HG02885 (cell line): ENCODE measurements around the gene GPATCH1.
A peak's percentile ranks its signal among the peaks of the same experiment; 100 is the strongest.
"Not testable (repeated sequence)": the region's sequence is repeated elsewhere in the genome, so short reads cannot be mapped to it uniquely, and the experiment has no call there.

Experiments
- ATAC-seq: cut with Tn5 transposase; IDR thresholded peaks from one replicate; pipeline ENCODE4 v1.9.1; 2021; ENCODE audit warnings: mild to moderate bottlenecking; ENCODE audit not compliant: unreplicated experiment, poor library complexity

Gene GPATCH1

DNA sequence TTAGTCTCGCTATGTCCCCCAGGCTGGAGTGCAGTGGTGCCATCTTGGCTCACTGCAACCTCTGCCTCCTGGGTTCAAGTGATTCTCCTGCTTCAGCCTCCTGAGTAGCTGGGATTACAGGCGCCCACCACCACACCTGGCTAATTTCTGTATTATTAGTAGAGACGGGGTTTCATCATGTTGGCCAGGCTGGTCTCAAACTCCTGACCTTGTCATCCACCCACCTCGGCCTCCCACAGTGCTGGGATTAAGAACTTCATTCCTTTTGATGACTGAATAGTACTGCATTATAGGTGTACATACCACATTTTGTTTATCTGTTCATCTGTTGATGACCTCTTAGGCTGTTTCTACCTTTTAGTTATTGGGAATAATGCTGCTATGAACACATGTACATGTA is 71.6 kb downstream of the GPATCH1 start:
- ATAC-seq = not testable (repeated sequence)

DNA sequence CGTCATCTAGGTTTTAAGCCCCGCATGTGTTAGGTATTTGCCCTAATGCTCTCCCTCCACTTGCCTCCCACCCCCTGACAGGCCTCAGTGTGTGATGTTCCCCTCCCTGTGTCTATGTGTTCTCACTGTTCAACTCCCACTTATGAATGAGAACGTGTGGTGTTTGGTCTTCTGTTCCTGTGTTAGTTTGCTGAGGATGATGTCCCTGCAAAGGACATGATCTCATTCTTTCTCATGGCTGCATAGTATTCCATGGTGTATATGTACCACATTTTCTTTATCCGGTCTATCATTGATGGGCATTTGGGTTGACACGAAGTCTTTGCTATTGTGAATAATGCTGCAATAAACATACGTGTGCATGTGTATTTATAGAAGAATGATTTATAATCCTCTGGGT is 73.3 kb downstream of the GPATCH1 start:
- ATAC-seq = not testable (repeated sequence)

DNA sequence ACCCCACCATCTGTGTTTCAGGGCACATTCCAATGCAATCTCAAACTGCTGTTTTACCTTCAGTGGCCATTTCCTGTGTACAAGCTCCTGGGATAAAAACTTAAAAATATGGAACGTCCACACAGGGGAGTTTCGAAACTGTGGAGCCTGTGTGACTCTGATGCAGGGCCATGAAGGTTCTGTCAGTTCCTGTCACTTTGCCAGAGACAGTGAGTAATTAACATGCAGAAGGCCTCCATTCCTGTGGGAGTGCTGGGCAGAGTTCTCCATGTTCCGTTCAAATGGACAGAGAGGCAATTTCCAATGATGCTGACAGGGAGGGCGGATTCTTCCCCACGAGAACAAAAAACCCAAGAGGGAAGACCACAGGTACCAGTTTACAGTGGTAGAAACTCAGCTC is 75.4 kb downstream of the GPATCH1 start:
- ATAC-seq = no peak

DNA sequence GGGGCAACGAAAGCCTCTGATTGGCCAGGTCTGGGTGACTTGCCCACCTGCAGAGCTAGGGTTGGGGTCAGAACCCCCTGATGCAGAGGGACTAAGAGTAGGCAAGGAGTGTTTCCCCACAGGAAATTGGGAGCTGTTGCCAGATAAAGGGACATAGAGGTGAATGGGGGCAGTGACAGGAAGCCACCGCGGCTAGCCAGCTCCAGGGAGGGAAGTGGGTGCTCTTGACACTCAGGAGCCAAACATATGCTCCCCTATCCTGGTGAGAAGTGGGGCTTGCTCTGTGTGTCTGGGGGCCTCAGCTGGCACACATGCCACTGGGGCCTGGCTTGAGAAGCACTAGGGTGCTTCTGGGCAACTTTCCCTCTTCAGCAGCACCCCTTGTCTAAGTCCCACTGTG is 76.9 kb downstream of the GPATCH1 start:
- ATAC-seq = no peak

DNA sequence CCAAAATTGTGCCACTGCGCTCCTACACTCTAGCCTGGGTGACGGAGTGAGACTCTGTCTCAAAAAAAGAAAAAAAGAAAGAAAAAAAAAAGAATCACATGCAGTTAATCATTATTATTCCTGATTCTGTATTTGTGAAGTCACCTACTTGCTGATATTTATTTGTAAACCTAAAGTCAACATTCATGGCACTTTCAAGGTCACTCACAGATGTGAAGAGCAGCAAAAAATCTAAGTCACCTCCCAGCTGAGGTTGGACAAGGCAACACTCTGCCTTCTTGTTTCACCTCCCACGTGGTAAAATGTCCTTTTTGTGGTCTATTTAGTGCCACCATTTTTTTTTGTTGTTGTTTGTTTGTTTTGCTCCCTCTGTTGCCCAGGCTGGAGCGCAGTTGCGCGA is 77.4 kb downstream of the GPATCH1 start:
- ATAC-seq = no peak

DNA sequence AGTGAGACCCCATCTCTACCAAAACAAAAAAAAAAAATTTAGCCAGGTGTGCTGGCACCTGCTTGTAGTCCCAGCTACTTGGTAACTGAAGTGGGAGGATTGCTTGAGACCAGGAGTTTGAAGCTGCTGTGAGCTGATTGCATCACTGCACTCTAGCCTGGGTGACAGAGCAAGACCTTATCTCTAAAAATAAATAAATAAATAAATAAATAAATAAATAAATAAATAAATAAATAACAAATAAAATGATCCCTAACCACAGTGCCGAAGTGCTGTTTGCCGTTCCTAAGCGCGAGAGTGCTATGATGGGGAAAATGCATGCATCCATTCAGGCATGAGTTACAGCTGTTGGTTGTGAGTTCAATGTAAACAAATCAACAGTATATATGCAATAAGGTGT is 78.2 kb downstream of the GPATCH1 start:
- no peak for ATAC-seq

DNA sequence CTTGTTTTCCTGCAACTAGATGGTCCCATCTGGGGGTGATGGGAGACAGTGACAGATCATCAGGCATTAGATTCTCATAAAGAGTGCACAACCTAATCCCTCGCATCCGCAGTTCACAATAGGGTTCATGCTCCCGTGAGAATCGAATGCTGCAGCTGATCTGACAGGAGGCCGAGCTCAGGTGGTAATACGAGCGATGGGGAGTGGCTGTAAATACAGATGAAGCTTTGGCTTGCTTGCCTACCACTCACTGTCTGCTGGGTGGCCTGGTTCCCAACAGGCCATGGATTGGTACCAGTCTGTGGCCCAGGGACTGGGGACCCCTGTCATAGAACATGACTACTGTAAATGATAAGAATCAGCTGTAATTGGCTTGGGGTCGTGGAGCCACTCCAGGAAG is 78.9 kb downstream of the GPATCH1 start:
- no peak for ATAC-seq

DNA sequence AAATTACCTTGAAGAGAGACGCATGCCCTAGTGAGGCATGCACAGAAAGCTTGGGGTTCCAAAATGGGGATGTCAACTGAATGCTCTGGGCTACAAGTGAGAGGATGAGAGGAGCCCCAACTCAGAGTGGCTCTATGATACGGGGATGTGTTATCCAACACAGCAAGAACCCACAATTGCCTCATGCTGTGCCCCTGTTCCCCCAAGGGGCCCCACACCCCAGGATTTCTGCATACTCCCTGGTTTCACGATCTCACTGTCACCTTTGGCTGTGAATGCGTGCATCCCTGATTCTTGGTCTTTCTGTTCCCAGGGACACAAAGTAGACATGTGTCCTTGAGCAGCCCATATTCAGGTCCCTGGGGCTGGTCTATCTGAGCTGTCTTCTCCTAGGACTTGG is 80.2 kb downstream of the GPATCH1 start:
- no peak for ATAC-seq

DNA sequence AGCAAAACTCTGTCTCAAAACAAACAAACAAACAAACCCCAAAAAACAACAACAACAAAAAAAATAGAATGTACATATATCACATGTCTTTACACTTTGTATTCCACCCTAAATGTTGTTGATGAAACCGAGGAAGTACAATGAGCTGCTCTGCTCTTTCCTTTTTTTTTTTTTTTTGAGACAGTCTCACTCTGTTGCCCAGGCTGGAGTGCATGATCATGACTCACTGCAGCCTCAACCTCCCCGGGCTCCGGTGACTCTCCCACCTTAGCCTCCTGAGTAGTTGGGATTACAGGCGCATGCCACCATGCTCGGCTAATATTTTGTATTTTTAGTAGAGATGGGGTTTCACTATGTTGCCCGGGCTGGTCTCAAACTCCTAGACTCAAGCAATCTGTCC is 82.5 kb downstream of the GPATCH1 start:
- no peak for ATAC-seq

DNA sequence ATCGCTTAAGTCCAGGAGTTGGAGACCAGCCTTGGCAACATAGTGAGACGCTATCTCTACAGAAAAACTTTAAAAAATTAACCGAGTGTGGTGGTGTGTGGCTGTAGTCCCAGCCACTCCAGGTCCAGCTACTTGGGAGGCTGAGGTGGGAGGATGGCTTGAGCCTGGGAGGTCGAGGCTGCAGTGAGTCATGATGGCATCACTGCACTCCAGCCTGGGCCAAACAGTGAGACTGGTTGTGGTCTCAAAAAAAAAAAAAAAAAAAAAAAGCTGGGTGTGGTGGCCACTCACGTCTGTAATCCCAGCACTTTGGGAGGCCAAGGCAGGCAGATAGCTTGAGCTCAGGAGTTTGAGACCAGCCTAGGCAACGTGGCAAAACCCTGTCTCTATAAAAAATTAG is 85.1 kb downstream of the GPATCH1 start:
- not testable (repeated sequence) for ATAC-seq

DNA sequence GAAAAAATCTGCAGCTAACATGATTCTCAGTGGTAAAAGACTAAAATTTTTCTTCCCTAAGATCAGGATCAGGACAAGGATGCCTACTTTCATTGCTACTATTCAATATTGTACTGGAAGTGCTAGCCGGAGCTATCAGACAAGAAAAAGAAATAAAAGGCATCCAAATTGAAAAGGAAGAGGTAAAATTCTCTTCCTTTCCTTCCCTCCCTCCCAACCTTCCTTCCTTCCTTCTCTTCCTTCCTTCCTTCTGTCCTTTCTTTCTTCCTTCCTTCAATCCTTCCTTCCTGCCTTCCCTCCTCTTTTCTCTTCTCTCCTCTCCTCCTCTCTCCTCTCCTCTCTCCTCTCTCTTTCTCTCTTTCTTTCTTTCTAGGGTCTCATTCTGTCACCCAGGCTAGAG is 86.5 kb downstream of the GPATCH1 start:
- no peak for ATAC-seq

DNA sequence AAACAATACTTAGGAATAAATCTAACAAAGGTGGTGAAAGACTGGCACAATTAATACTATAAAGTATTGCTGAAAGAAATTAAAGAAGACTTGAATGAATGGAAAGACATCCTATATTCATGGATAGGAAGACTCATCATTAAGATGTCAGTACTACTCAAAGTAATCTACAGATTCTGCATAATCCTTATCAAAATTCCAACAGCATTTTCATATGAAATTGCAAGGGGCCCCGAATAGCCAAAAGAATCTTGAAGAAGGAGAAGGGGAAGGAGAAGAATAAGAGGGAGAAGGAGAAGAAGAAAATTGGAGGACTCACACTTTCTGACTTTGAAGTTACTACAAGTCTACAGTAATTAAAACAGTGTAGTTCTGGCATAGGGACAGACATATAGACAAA is 87.5 kb downstream of the GPATCH1 start:
- ATAC-seq = no peak

DNA sequence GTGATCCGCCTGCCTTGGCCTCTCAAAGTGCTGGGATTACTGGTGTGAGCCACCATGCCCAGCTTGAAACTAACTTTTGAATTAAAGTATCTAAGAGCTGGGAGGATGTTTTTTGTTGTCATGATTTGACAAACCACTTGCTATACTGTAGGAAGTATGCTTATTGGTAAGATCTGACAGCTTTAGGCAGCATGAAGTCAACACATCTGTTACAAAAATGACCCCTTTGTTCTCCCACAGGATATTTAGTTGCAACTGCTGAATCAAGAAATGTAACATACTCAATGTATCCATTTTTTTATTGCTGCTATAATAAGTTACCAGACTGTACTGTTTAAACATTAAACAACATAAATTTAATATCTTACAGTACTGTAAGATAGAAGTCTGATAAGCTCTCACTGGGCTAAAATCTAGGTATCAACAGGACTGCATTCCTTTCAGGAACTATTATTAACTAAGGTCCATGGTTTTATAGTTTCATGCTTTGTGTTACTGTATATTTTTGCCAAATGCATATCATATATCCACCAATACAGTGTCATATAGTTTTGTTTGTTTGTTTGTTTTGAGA is 90.3 kb downstream of the GPATCH1 start:
- no peak for ATAC-seq

DNA sequence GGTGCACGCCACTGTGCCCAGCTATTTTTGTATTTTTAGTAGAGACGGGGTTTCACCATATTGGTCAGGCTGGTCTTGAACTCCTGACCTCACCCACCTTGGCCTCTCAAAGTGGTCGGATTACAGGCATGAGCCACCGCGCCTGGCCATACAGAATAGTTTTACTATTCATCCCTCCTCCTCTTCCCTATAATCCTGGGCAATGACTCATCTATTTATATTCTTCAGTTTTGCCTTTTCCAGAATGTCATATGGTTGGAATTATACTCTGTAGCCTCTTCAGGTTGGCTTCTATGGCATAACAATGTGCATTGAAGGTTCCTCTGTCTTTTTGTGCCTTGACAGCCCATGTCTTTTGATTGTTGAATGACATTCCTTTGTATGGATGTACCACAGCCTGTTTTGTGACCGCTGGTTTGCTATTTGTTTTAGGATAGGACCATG is 91.0 kb downstream of the GPATCH1 start:
- no peak for ATAC-seq

DNA sequence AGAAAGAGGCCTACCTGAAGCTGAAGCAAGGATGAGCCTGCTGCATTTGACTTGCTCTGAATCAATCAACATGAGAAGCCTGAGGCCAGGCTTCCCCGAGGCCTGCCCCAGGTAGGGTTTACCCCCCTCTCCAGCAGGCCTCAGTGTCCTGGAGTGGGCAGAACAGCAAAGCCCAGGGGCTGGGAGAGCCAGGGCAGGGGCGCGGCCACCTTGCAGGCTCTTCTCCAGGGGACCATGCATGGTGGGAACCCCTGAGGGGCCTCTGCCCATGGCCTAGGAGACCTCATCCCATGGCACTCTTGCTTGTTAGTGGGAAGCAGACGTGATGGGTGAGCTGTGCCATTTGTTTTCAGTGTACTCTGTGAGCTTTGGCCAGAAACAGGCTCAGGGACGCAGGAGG is 93.2 kb downstream of the GPATCH1 start:
- ATAC-seq = no peak

DNA sequence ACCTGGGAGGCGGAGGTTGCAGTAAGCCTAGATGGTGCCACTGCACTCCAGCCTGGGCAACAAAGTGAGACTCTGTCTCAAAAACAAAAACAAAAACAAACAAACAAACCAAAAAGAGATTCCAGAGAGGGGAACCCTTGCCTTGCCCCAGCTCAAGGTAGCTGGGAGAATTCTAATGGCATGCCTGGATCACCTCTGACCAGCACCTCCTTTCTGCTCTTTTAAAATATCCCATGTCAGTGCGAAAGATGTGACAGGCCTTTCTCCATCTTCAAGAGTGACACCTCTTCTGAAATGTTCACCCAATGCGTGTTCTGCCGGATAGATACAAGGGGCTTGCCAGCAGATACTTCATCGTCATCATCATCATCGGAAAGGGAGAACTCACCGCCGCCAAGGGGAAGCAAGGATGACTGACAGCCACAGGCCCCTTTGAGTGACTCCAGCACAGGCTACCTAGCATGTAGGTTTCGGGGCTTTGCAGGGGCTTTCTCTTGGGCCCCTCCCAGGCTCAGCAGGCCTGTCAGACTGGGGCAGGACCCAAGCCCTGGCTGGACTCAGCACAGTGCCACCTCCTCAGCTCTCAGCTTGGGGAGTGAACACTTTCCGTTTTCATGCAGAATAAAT is 94.3 kb downstream of the GPATCH1 start:
- no peak for ATAC-seq

DNA sequence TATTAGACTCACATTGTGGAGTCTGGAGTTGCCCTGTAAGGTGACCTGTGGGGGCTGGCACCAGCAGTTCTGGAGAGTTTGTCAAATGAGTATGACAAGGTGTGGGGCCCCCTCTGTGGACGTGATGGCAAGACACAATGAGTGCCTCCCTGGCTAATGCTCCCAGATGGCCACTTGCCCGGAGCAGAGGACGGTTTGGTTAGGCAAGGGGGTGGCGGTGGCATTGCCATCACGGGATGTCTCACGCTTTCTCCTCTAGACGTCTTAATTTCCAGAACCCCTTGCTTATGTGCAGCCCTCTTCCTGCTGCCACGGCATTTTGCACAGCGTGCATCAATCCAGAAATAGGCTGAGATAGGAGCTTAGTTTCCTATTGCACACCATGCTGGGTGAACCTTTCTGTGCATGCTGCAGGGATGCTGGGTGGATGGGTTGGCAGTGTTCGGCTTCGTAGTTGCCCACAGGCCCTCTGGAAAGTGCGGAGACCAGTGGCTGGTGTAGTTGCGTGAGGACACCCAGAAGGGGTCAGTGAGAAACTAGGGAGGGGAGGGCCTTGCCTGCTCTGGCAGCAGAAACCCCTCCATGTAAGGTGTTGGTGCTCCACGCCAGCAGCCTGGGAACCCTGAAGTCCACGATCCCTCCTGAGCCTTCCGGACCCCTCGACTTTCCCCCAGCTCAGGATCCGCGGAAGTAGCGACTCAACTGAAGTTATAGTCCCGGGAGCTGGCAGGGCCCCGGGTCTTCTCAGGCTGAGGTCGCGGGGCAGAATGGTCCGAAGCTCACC is 95.1 kb downstream of the GPATCH1 start:
- ATAC-seq = peak; percentile 0

DNA sequence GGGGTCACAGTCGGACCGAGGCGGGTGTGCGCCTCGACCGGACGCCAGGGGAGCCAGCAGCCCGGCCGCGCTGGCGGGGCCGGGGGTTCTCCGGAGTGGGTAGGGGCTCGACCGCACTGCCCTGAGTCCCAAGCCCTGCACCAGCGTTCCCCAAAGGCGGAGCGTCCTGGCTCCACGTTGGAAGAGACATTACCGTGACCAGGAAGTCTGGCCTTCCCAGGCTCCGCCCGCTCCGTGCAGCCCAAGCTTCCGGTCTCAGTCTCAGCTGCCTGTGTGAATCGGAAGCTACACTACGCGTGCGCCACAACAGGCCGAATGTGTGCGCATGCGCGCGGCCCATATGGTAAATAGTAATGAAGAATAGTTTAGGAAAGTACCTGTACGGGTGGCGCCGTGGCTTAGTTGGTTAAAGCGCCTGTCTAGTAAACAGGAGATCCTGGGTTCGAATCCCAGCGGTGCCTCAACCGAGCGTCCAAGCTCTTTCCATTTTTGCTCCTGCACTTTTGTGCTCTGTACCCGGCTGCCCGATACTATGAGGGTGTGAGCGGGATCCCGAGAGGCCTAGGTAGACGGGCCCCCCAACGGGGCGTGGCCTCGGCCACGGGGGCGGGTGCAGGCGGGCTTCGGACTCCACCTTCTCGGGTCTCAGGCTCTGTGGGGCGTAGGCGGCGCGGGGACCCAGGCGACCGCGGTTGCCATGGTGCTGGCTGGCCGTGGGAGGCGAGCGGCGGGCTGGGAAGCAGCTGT is 95.9 kb downstream of the GPATCH1 start:
- peak; percentile 84 for ATAC-seq

DNA sequence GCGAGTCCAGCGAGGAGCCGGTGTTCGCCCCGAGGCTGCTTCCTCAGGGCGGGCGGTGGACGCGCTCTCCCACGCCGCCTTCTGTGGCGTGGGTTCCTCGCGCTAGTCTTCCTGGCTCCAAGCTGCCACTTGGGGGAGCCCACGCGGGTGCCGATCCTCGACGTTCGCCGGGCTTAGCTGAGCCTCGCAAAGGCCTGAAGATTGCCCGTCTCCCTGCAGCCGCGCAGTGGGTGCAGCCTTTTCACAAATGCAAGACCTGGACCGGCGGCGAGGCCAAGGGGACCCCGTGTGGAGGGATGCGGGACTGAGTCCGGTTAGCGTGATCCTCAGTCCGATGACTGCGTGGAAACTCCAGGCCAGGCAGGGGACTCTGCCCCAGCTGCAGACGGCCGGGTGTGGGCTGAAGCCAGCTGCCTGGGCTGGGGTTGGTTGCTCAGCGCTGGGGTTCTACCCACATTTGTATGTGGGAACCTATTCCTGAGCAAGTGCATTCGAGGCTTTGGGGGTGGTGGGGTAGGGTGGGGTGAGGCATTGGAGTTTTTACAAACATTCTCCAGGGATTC is 96.5 kb downstream of the GPATCH1 start:
- ATAC-seq = peak; percentile 26
